Testis (tissue), 2 donors: ENCODE measurements around the gene MUC5AC.
"Not testable (repeated sequence)": the region's sequence is repeated elsewhere in the genome, so short reads cannot be mapped to it uniquely, and the experiment has no call there.

Experiments used
- CTCF ChIP-seq, 3 experiments: fragments of 450-650 bp in 2 of 3; fragments of 200-600 bp in 1 of 3; sonication (generic) in 1 of 3; IDR thresholded peaks; one replicate each; pipeline ENCODE4 v1.5.1; 2016 to 2019; ENCODE audit warnings: antibody characterized with exemption in 3 of 3, mild to moderate bottlenecking in 2 of 3, moderate library complexity in 1 of 3
- POLR2A ChIP-seq: fragments of 450-650 bp; IDR thresholded peaks from one replicate; pipeline ENCODE4 v1.6.1; 2017; ENCODE audit warnings: antibody characterized with exemption, mild to moderate bottlenecking, moderate library complexity

GRCh38 chr11:1115292-1115691 lies 42.5 kb upstream of the MUC5AC start:
- not testable (repeated sequence) for TF ChIP-seq CTCF (IDR thresholded peaks at IDR 0.05); POLR2A
